Astrocyte of the cerebellum (primary cell): Measurements from ENCODE around the gene GPBP1L1.

Experiments
- DNase-seq: peaks from one replicate; pipeline ENCODE4 v3.0.0-alpha.2; 2011; ENCODE audit warnings: low read depth
- H3K4me3 ChIP-seq: 2 replicates; pipeline ENCODE4 v1.5.1; 2011; ENCODE audit warnings: mild to moderate bottlenecking, low read depth, low read length, moderate library complexity
- CTCF ChIP-seq: IDR thresholded peaks from 2 replicates; pipeline ENCODE4 v1.5.1; 2012; ENCODE audit warnings: low read length, low read depth, moderate library complexity, mild to moderate bottlenecking; ENCODE audit errors: missing control alignments
- in situ Hi-C: cut with HindIII; loops from 2 replicates; pipeline ENCODE4 v1.10.0; 2017; ENCODE audit warnings: low sequenced_read_pairs

The GPBP1L1 gene

GRCh38 chr1:45687754-45688740 lies 1.7 kb upstream of the GPBP1L1 start, which contains the start of gene TMEM69:
TMEM69 (plus strand) TSS chr1:45688181; CDS start chr1:45691069, 2,888 bp downstream.
- in situ Hi-C loops: no loop called here
- peak; percentile 84 for DNase-seq

GRCh38 chr1:45687014-45687753 lies 851 bp upstream of the GPBP1L1 start:
- in situ Hi-C loops: no loop called here
- no peak for TF ChIP-seq CTCF
- DNase-seq: peak; percentile 94

More at GRCh38 chr1:45687754-45688740, 1.7 kb upstream of the GPBP1L1 start, which contains the start of gene TMEM69:
- peak; percentile 21 for TF ChIP-seq CTCF
- H3K4me3 ChIP-seq: peak within 1 kb of the TSS; percentile 99

GRCh38 chr1:45686015-45686287 lies 382 bp downstream of the GPBP1L1 start:
- no peak for DNase-seq
- no peak for TF ChIP-seq CTCF
- H3K4me3 ChIP-seq: peak overlapping the region; percentile 99
- in situ Hi-C loops: no loop called here

More at GRCh38 chr1:45687014-45687753, 851 bp upstream of the GPBP1L1 start:
- peak overlapping the region; percentile 99 for H3K4me3 ChIP-seq

GRCh38 chr1:45685308-45686014 lies 872 bp downstream of the GPBP1L1 start:
- DNase-seq: no peak
- H3K4me3 ChIP-seq: peak overlapping the region; percentile 99
- in situ Hi-C loops: no loop called here
- no peak for TF ChIP-seq CTCF

- peak overlapping the region; percentile 99 for H3K4me3 ChIP-seq
- DNase-seq: no peak
- in situ Hi-C loops: no loop called here
- no peak for TF ChIP-seq CTCF
Measured at GRCh38 chr1:45684402-45684801, 1.9 kb downstream of the GPBP1L1 start.

- in situ Hi-C loops: no loop called here
- TF ChIP-seq CTCF: no peak
- DNase-seq: no peak
- no peak overlapping the region for H3K4me3 ChIP-seq
Measured at GRCh38 chr1:45682942-45683341, 3.4 kb downstream of the GPBP1L1 start.
